Muscle of leg (tissue), 11 donors: ENCODE data around the gene CDPF1. TPM values are rescaled to one million over a fixed set of nuclear protein-coding genes. Genes with fewer than 3 reads are reported as not detected.

ENCODE experiments used
- DNase-seq: peaks from one replicate; pipeline ENCODE4 v3.0.0; 2013
- H3K27ac ChIP-seq: one replicate; pipeline ENCODE4 v1.5.1; 2013; ENCODE audit warnings: mild to moderate bottlenecking, low read length, control low read depth
- H3K27me3 ChIP-seq: one replicate; pipeline ENCODE4 v1.6.1; 2013; ENCODE audit warnings: low read length; ENCODE audit not compliant: control insufficient read depth, insufficient read depth
- H3K36me3 ChIP-seq: one replicate; pipeline ENCODE4 v1.6.1; 2013; ENCODE audit warnings: low read length; ENCODE audit not compliant: control insufficient read depth, insufficient read depth
- H3K4me1 ChIP-seq: one replicate; pipeline ENCODE4 v1.6.1; 2013; ENCODE audit warnings: low read length; ENCODE audit not compliant: control insufficient read depth, insufficient read depth
- H3K4me3 ChIP-seq: one replicate; pipeline ENCODE4 v1.5.1; 2013; ENCODE audit warnings: low read length, control low read depth
- H3K9me3 ChIP-seq: replicated peaks from 2 replicates; pipeline ENCODE4 v1.6.1; 2013; ENCODE audit warnings: low read depth, low read length; ENCODE audit not compliant: control insufficient read depth
- WGBS: methylation state at CpG from one replicate; pipeline ENCODE4 v1.1.5; 2013; ENCODE audit warnings: missing lambda C conversion rate; ENCODE audit not compliant: insufficient coverage; 5-methylcytosine and 5-hydroxymethylcytosine counted together
- polyA plus RNA-seq, 8 donors: library from polyadenylated mRNA; unstranded; fragments of 120-200 nt; gene quantifications; one replicate each; pipeline versions ENCODE4 v1.2.1 to v1.2.3, GENCODE V29; 2013; ENCODE audit warnings: inconsistent platforms in 1 of 8, low replicate concordance in 1 of 8; ENCODE audit not compliant: insufficient read length in 8 of 8, insufficient read depth in 1 of 8
- total RNA-seq: library from RNA; stranded (reverse); fragments of 120-200 nt; gene quantifications from one replicate; pipeline ENCODE4 v1.2.4, GENCODE V29; 2013

The CDPF1 gene
- total and polyA plus RNA-seq, 9 donors = 10.4 to 15.0 (median 13.0) TPM

DNA sequence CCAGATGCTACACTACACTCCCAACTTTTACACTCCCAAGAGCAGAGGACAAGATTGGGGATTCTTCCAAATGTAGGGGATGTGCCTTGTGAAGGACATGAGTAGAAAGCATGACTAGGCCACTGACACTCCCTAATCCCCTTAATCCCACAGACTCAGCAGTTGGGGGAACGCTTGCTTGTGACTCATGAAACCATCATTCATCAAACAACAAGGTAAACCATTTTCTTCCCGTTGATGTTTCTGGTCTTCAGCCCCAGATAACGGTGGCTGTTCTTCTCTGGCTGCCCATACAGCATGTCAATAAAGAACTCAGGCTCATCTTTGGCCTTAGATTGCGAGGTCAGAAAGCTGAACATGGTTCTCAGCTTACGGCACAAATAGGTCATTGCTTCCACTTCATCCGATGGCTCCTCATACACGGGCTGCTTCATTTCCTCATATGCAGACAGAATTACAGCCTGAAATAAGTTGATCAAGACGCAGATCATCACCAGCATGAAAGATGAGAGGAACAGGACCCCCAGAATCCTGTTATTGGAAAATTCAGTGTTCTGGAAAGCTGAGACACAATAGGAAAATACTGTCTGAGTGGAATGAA lies 6.4 kb upstream of the CDPF1 start:
- no peaks in the 10 kb centered on the region for H3K36me3 ChIP-seq
- peaks cover 9% of the 10 kb centered on the region for H3K4me1 ChIP-seq
- peaks cover 29% of the 10 kb centered on the region for H3K27me3 ChIP-seq
- no peaks in the 10 kb centered on the region for H3K9me3 ChIP-seq
- H3K27ac ChIP-seq = no peak overlapping the region
- no peak for DNase-seq
- WGBS = 80% methylated on average over 6 of the region's 8 CpGs
- no peak overlapping the region for H3K4me3 ChIP-seq

DNA sequence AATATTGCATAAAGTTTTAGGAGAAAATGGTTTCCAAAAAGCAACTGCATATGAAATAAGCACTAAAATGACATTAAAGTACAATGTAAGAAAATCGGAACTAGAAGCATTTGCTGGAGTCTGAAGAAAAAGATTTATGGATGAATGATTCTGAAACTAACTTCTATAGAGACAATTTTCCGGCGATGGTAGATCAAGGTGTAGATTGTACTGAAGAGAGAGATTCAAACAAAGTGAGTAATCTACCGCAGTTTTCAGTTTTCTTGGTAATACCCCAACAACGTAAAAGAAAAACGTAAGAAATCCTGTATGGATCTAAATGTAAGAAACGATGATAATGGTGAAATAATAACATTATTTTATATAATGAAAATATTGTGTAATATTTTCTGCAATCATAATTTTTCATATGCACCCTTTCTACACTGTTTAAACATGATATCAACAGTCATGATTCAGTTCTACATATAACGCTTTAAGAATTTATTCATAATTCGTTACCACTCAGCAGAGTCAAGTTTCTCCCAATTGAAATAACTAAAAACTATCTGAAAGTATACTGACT lies 1.8 kb upstream of the CDPF1 start:
- H3K27ac ChIP-seq = no peak overlapping the region
- peaks cover 6% of the 10 kb centered on the region for H3K27me3 ChIP-seq
- no CpG with 5 or more reads among the region's 9 CpGs for WGBS
- H3K4me1 ChIP-seq = peaks cover 23% of the 10 kb centered on the region
- H3K36me3 ChIP-seq = peaks cover 10% of the 10 kb centered on the region
- no peaks in the 10 kb centered on the region for H3K9me3 ChIP-seq
- no peak overlapping the region for H3K4me3 ChIP-seq
- no peak for DNase-seq

DNA sequence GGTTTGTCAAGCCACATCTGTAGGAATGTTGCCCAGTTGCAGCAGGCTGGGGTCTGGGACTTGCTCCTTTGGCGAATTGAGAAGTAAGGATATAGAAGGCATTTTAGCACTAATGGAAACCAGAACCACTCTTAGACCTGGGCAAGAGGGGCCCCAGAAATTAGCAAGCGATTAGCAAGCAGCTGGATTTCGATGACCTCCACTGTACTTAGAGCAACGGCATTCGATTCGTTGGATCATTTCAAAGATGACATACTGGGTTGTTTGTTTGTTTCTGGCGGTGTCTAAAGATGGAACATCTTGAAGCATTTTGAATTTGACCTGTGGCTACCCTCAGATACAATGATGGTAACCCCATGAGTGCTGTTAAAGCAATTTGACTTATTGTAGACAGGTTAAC lies 1.2 kb upstream of the CDPF1 start:
- Histone ChIP-seq H3K36me3 (peaks cover 16% of the 10 kb centered on the region), H3K27ac (peak overlapping the region; percentile 76), H3K9me3 (no peaks in the 10 kb centered on the region), H3K4me3 (peak overlapping the region; percentile 97), H3K27me3 (peaks cover 6% of the 10 kb centered on the region), H3K4me1 (peaks cover 29% of the 10 kb centered on the region)
- DNase-seq = peak; percentile 35
- WGBS = 37% methylated on average over 7 of the region's 7 CpGs

DNA sequence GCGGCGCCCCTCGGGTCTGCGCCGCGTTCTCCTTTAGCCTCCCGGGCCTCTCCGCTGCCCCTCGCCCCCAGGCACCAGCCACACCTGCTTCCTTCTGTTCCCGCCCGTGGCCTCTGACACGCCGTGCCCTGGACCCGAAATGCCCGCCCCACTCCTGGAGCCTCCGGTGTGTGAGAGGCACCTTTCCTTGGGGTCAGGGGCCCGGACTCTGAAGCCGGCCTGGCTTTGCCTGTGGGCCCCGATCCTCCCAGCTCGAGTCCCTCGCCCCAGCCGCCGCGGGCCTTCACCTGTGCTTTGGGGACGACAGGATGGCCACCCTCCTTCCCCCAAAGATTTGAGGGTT lies 661 bp upstream of the CDPF1 start:
- Histone ChIP-seq H3K36me3 (peaks cover 17% of the 10 kb centered on the region), H3K4me1 (peaks cover 33% of the 10 kb centered on the region), H3K27ac (peak overlapping the region; percentile 76), H3K9me3 (no peaks in the 10 kb centered on the region), H3K27me3 (peaks cover 2% of the 10 kb centered on the region), H3K4me3 (peak overlapping the region; percentile 97)
- no peak for DNase-seq
- 4% methylated on average over 25 of the region's 25 CpGs for WGBS

DNA sequence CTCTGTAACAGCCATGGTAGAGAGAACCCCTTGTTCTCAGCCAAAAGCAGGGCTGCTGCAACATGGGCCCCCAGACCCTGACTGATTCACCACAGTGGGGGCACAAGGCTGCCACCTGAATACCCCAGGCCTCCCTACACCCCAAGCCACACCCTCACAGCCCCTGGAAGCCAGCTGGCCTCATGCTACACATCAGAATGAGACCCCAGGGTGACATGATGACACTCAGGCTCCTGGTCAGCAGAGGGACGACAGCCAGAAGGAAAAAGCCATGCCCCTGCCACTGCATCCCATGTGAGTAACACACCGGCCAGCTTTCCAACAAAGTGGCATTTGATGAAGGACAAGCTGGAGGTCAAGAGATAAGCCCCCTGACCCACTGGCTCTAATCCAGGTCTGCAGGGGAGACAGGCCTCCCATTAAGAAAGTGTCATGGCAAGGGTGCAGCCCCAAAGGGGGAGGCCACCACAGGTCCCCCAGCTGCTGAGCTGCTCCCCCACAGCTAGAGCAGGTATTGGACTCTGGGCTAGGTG lies 2.6 kb downstream of the CDPF1 start:
- Histone ChIP-seq H3K27ac (no peak overlapping the region), H3K36me3 (peaks cover 34% of the 10 kb centered on the region), H3K27me3 (no peaks in the 10 kb centered on the region), H3K9me3 (no peaks in the 10 kb centered on the region), H3K4me3 (no peak overlapping the region), H3K4me1 (peaks cover 47% of the 10 kb centered on the region)
- WGBS = 69% methylated on average over 2 of the region's 2 CpGs
- no peak for DNase-seq

DNA sequence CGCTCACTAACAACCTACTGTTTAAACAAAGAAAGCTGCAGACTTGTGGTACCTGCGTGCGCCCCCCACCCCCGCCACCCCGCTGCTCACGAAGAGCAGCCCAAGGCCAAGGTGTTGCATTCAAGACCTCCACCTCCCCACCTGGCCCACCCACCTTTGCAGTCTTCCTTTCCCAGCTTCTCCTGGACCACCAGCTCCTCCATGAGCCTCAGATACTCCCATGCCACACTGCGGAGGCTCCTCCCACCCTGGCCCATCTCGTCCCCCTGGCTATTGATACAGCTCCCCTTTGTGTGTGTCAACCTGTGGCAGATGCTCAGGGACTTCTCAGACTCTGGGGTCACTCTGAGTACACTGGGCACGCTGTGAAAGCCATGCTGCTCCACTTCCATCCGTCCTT lies 3.9 kb downstream of the CDPF1 start:
- Histone ChIP-seq H3K9me3 (no peaks in the 10 kb centered on the region), H3K36me3 (peaks cover 38% of the 10 kb centered on the region), H3K27me3 (no peaks in the 10 kb centered on the region), H3K4me3 (no peak overlapping the region), H3K27ac (peak overlapping the region; percentile 90), H3K4me1 (peaks cover 47% of the 10 kb centered on the region)
- 95% methylated on average over 8 of the region's 10 CpGs for WGBS
- no peak for DNase-seq

DNA sequence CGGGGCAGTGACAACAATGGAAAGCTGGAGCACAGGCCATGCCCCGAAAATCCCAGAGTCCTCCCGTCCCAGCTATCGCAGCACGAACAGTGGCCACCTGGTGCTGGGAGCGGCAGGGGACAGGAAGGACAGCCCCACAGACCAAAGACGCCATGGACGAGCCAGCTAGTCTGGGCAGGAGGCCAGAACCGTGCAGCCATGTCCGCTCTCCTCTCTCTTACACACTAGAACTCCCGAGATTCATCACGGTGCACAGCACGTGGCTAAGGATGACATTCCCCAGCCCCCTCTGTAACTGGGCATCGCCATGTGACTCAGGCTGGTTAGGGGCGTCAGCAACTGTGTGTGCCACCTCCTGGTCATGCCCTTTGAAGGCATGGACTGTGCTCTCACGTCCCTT lies 4.6 kb downstream of the CDPF1 start:
- Histone ChIP-seq H3K4me1 (peaks cover 46% of the 10 kb centered on the region), H3K9me3 (no peaks in the 10 kb centered on the region), H3K27ac (peak overlapping the region; percentile 90), H3K36me3 (peaks cover 38% of the 10 kb centered on the region), H3K27me3 (no peaks in the 10 kb centered on the region), H3K4me3 (no peak overlapping the region)
- 21% methylated on average over 13 of the region's 16 CpGs for WGBS
- peak; percentile 82 for DNase-seq

DNA sequence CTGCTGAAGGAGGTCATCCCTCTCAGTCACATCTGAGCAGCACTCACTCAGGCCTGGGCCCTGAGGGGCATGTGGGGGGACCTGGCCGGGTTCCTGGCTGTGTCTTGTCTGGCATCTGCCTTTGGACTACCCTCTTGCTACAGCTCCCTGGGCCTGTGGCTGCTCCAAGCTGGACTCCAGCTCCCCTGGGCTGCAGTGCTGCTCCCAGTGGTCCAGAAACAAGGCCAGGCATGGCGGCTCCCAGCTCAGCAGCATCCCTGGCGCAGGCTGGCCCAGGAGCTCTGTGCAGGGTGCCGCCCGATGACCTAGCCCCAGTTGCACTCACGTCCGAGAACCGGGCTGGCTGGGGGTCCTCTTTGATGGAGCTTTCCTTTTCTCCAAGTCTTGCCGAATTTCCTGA lies 5.3 kb downstream of the CDPF1 start:
- no peak for DNase-seq
- Histone ChIP-seq H3K27me3 (no peaks in the 10 kb centered on the region), H3K9me3 (no peaks in the 10 kb centered on the region), H3K4me3 (no peak overlapping the region), H3K4me1 (peaks cover 53% of the 10 kb centered on the region), H3K36me3 (peaks cover 44% of the 10 kb centered on the region), H3K27ac (peak overlapping the region; percentile 90)
- WGBS = 78% methylated on average over 9 of the region's 9 CpGs

DNA sequence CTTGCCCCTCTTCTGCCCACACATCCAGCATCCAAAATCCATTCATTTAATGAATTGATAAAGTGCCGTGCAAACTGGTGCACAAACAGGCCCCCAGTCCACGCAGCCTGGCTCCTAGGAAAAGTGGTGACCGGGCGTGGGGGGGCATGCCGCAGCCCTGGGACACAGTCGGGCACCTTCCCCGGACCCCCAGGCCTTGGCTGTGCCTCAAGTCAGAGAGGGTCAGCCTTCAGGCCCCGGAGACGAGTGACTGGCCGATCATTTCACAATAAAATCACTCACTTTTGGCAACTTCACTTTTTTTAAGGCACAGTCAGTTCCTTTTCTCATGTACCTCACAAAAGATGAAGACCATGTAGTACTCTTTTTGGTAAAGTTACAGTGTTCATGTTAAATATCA lies 8.0 kb downstream of the CDPF1 start:
- H3K27me3 ChIP-seq = no peaks in the 10 kb centered on the region
- H3K36me3 ChIP-seq = peaks cover 57% of the 10 kb centered on the region
- no peaks in the 10 kb centered on the region for H3K9me3 ChIP-seq
- H3K4me1 ChIP-seq = peaks cover 56% of the 10 kb centered on the region
- no peak for DNase-seq
- H3K4me3 ChIP-seq = no peak overlapping the region
- 91% methylated on average over 8 of the region's 10 CpGs for WGBS
- H3K27ac ChIP-seq = no peak overlapping the region

DNA sequence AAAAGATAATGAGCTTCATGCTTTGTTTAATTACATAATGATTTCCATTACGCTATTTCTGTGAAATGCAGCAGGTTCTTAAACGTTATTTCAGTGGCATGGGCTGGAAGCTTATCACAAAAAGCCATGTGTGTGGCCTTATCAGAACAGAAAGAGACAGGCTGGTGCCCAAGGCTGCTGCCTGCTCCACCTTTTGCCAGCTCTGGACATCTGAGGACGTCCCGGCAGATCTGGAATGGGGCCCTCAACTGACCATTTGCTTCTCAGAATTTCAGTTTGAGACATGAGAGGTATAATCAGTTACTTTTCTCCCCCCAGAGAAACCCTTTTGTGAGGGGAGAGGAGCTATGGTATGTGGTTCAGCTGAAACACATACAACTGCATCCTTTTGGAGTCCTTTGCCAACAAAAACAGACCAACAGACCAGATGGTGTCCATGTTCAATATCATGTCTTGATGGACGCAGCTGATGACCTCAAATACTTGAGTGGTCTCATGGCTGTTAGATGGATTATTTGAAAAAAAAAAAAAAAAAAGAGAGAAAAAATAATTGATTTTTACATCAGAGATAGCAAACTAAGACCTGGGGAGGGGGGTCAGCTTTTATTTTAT lies 8.6 kb downstream of the CDPF1 start:
- Histone ChIP-seq H3K4me1 (peaks cover 52% of the 10 kb centered on the region), H3K4me3 (no peak overlapping the region)

More for the DNA sequence above, 8.6 kb downstream of the CDPF1 start:
- Histone ChIP-seq H3K27ac (no peak overlapping the region), H3K9me3 (no peaks in the 10 kb centered on the region), H3K27me3 (no peaks in the 10 kb centered on the region), H3K36me3 (peaks cover 57% of the 10 kb centered on the region)
- DNase-seq = no peak
- WGBS = 44% methylated on average over 2 of the region's 5 CpGs
